ENCODE data around the gene ZNF432. TPM values are rescaled to one million over a fixed set of nuclear protein-coding genes. Genes with fewer than 3 reads are reported as not detected.

Gene ZNF432
- total RNA-seq, 1 experiment from 2014 or later = 8.2 TPM

GRCh38 chr19:52086481-52086880 is 37.8 kb upstream of the ZNF432 start:
- in situ Hi-C loops (cut with HindIII; ENCODE audit: low pct_unique_long_range_greater_than_20kb, low sequenced_read_pairs) = no loop called here
- Histone ChIP-seq H3K4me3 (ENCODE audit: low read depth in 2 of 2, low read length in 2 of 2) (no peak overlapping the region), H3K27me3 (ENCODE audit: control insufficient read depth, insufficient read depth, low read length) (no peaks in the 10 kb centered on the region), H3K4me1 (ENCODE audit: control insufficient read depth, insufficient read depth, low read length) (no peaks in the 10 kb centered on the region), H3K36me3 (ENCODE audit: control insufficient read depth, insufficient read depth, low read length) (peaks cover 3% of the 10 kb centered on the region; the same call in 1 of the 2 replicates), H3K27ac (ENCODE audit: low read length) (no peak overlapping the region), H3K9me3 (ENCODE audit: control insufficient read depth, insufficient read depth, low read depth, low read length) (peaks cover 29% of the 10 kb centered on the region; the same call in 1 of the 2 replicates)
- no peak for TF ChIP-seq REST (IDR thresholded peaks at IDR 0.05; ENCODE audit: insufficient read depth in 1 of 2, low read depth in 2 of 2, low read length in 1 of 2)
- no peak for TF ChIP-seq POLR2AphosphoS5 (IDR thresholded peaks at IDR 0.05; ENCODE audit: low read depth, low read length)
- TF ChIP-seq TCF7L2 (IDR thresholded peaks at IDR 0.05; ENCODE audit: low read depth, low read length) = no peak
- TF ChIP-seq, protein P1, sequence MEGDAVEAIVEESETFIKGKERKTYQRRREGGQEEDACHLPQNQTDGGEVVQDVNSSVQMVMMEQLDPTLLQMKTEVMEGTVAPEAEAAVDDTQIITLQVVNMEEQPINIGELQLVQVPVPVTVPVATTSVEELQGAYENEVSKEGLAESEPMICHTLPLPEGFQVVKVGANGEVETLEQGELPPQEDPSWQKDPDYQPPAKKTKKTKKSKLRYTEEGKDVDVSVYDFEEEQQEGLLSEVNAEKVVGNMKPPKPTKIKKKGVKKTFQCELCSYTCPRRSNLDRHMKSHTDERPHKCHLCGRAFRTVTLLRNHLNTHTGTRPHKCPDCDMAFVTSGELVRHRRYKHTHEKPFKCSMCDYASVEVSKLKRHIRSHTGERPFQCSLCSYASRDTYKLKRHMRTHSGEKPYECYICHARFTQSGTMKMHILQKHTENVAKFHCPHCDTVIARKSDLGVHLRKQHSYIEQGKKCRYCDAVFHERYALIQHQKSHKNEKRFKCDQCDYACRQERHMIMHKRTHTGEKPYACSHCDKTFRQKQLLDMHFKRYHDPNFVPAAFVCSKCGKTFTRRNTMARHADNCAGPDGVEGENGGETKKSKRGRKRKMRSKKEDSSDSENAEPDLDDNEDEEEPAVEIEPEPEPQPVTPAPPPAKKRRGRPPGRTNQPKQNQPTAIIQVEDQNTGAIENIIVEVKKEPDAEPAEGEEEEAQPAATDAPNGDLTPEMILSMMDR (IDR thresholded peaks at IDR 0.05) = no peak
- no peak for TF ChIP-seq SIN3A (IDR thresholded peaks at IDR 0.05; ENCODE audit: borderline replicate concordance, insufficient read depth, low read depth, low read length)
- DNase-seq (ENCODE audit: low read depth, low spot score) = no peak
- BruUV-seq (replicated peaks) = no TSS peak
- intact Hi-C loops (cut with micrococcal nuclease; ENCODE audit: unreplicated experiment) = no loop called here
- ATAC-seq = no peak
- ChIA-PET POLR2A (no interaction called here), CTCF (no interaction called here)

GRCh38 chr19:52070496-52070895 is 21.9 kb upstream of the ZNF432 start:
- ChIA-PET POLR2A (no interaction called here), CTCF (no interaction called here)
- DNase-seq (ENCODE audit: low read depth, low spot score) = no peak
- intact Hi-C loops (cut with micrococcal nuclease; ENCODE audit: unreplicated experiment) (no loop called here), in situ Hi-C loops (cut with HindIII; ENCODE audit: low pct_unique_long_range_greater_than_20kb, low sequenced_read_pairs) (no loop called here)
- no peak for ATAC-seq
- no peaks in the 10 kb centered on the region for H3K4me1 ChIP-seq (ENCODE audit: control insufficient read depth, insufficient read depth, low read length)
- H3K9me3 ChIP-seq (ENCODE audit: control insufficient read depth, insufficient read depth, low read depth, low read length) = peaks cover 55% of the 10 kb centered on the region
- TF ChIP-seq TCF7L2 (IDR thresholded peaks at IDR 0.05; ENCODE audit: low read depth, low read length) (no peak), POLR2AphosphoS5 (IDR thresholded peaks at IDR 0.05; ENCODE audit: low read depth, low read length) (no peak), REST (IDR thresholded peaks at IDR 0.05; ENCODE audit: insufficient read depth in 1 of 2, low read depth in 2 of 2, low read length in 1 of 2) (no peak), SIN3A (IDR thresholded peaks at IDR 0.05; ENCODE audit: borderline replicate concordance, insufficient read depth, low read depth, low read length) (no peak)
- TF ChIP-seq, protein P1 (IDR thresholded peaks at IDR 0.05) = no peak
- 0 out of 2 replicates have a peak, but pooled peaks cover 2% of the 10 kb centered on the region for H3K36me3 ChIP-seq (ENCODE audit: control insufficient read depth, insufficient read depth, low read length)
- no peak overlapping the region for H3K27ac ChIP-seq (ENCODE audit: low read length)
- H3K27me3 ChIP-seq (ENCODE audit: control insufficient read depth, insufficient read depth, low read length) = no peaks in the 10 kb centered on the region
- BruUV-seq (replicated peaks) = no TSS peak
- H3K4me3 ChIP-seq (ENCODE audit: low read depth in 2 of 2, low read length in 2 of 2) = no peak overlapping the region

Data from Panc1 (cell line).